ENCODE results near the gene PIH1D1. TPM values are rescaled to one million over a fixed set of nuclear protein-coding genes. Genes with fewer than 3 reads are reported as not detected.
"Not testable (repeated sequence)": the region's sequence is repeated elsewhere in the genome, so short reads cannot be mapped to it uniquely, and the experiment has no call there.

Gene PIH1D1
- total RNA-seq, 6 experiments from 2014 or later, result 37.4 to 57.7 (median 43.4) TPM

GRCh38 chr19:49463960-49464740, 12.5 kb upstream of the PIH1D1 start:
- Histone ChIP-seq H3K4me3 (no peak overlapping the region), H3K27me3 (no peaks in the 10 kb centered on the region), H3K36me3 (peaks cover 0 to 12% (median 0%) of the 10 kb centered on the region in 4 donors), H3K9me3 (no peaks in the 10 kb centered on the region), H3K4me1 (no peaks in the 10 kb centered on the region), H3K27ac (no peak overlapping the region)
- TF ChIP-seq CTCF (IDR thresholded peaks at IDR 0.05) (no peak), POLR2A (IDR thresholded peaks at IDR 0.05) (no peak)
- intact Hi-C loops (cut with DNase I), result no loop called here
- ATAC-seq (peak in 2 of 4 donors; percentile 9 to 11), DNase-seq (no peak)
- WGBS (ENCODE audit: insufficient coverage, low coverage, low lambda C conversion rate, missing lambda C conversion rate), result 95% methylated on average over 18 of the region's 39 CpGs

DNA sequence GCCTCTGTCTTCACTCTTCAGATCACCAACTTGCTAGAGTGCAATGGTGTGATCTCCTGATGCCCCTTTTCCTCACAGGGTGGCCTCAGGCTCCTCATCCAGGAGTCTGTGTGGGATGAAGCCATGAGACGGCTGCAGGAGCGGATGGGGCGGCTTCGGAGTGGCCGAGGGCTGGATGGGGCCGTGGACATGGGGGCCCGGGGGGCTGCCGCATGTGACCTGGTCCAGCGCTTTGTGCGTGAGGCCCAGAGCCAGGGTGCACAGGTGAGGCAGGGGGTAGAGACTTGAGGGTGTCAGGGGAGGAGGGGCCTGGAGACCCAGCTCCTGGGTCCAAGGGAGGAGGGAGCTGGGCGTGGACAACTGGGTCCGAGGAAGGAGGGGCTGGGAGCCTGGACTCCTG, 10.9 kb upstream of the PIH1D1 start:
- Histone ChIP-seq H3K27ac (no peak overlapping the region), H3K27me3 (no peaks in the 10 kb centered on the region), H3K9me3 (no peaks in the 10 kb centered on the region), H3K4me1 (no peaks in the 10 kb centered on the region), H3K4me3 (no peak overlapping the region), H3K36me3 (peaks cover 0 to 12% (median 0%) of the 10 kb centered on the region in 4 donors)
- TF ChIP-seq CTCF (IDR thresholded peaks at IDR 0.05) (no peak), POLR2A (IDR thresholded peaks at IDR 0.05) (no peak)
- DNase-seq (no peak), ATAC-seq (no peak)
- intact Hi-C loops (cut with DNase I), result no loop called here
- 90% methylated on average over 11 of the region's 12 CpGs for WGBS (ENCODE audit: insufficient coverage, low coverage, low lambda C conversion rate, missing lambda C conversion rate)

- Histone ChIP-seq H3K27ac (no peak overlapping the region), H3K27me3 (no peaks in the 10 kb centered on the region), H3K4me3 (no peak overlapping the region), H3K9me3 (no peaks in the 10 kb centered on the region), H3K4me1 (no peaks in the 10 kb centered on the region), H3K36me3 (peaks cover 0 to 12% (median 0%) of the 10 kb centered on the region in 4 donors)
- TF ChIP-seq POLR2A (IDR thresholded peaks at IDR 0.05) (no peak), CTCF (IDR thresholded peaks at IDR 0.05) (no peak)
- DNase-seq (no peak), ATAC-seq (peak in 1 of 4 donors; percentile 8)
- 80% methylated on average over 1 of the region's 37 CpGs for WGBS (ENCODE audit: insufficient coverage, low coverage, low lambda C conversion rate, missing lambda C conversion rate)
- intact Hi-C loops (cut with DNase I), result no loop called here
These were observed 10.0 kb upstream of the PIH1D1 start for GRCh38 chr19:49461656-49462055.

DNA sequence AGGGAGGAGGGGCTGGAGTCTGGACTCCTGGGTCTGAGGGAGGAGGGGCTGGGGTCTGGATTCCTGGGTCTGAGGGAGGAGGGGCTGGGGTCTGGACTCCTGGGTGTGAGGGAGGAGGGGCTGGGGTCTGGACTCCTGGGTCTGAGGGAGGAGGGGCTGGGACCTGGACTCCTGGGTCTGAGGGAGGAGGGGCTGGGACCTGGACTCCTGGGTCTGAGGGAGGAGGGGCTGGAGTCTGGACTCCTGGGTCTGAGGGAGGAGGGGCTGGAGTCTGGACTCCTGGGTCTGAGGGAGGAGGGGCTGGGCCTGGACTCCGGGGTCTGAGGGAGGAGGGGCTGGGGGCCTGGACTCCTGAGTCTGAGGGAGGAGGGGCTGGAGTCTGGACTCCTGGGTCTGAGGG, 9.5 kb upstream of the PIH1D1 start:
- H3K4me3 ChIP-seq; ATAC-seq; H3K4me1 ChIP-seq; intact Hi-C loops (cut with DNase I); H3K27me3 ChIP-seq; H3K27ac ChIP-seq; DNase-seq; H3K9me3 ChIP-seq: not testable (repeated sequence)
- no CpG with 5 or more reads among the region's 1 CpG for WGBS (ENCODE audit: insufficient coverage, low coverage, low lambda C conversion rate, missing lambda C conversion rate)
- peaks cover 0 to 12% (median 0%) of the 10 kb centered on the region in 4 donors for H3K36me3 ChIP-seq

GRCh38 chr19:49459388-49459787, 7.8 kb upstream of the PIH1D1 start:
- H3K36me3 ChIP-seq, result peaks cover 0 to 12% (median 0%) of the 10 kb centered on the region in 4 donors

More at GRCh38 chr19:49459388-49459787, 7.8 kb upstream of the PIH1D1 start:
- TF ChIP-seq CTCF (IDR thresholded peaks at IDR 0.05) (no peak), POLR2A (IDR thresholded peaks at IDR 0.05) (no peak)
- Histone ChIP-seq H3K27ac (no peak overlapping the region), H3K27me3 (no peaks in the 10 kb centered on the region), H3K9me3 (no peaks in the 10 kb centered on the region), H3K4me1 (no peaks in the 10 kb centered on the region), H3K4me3 (no peak overlapping the region)
- 83% methylated on average over 5 of the region's 12 CpGs for WGBS (ENCODE audit: insufficient coverage, low coverage, low lambda C conversion rate, missing lambda C conversion rate)
- ATAC-seq, result no peak
- intact Hi-C loops (cut with DNase I), result no loop called here
- no peak for DNase-seq

All from right lobe of liver (tissue), 6 donors.